Neural crest cell (in vitro differentiated cells): Measurements from ENCODE around the gene CXCL3. TPM values are rescaled to one million over a fixed set of nuclear protein-coding genes. Genes with fewer than 3 reads are reported as not detected.

Source experiments
- DNase-seq: peaks from one replicate; pipeline ENCODE4 v3.0.0; 2021; ENCODE audit warnings: low read depth, mixed read lengths, low spot score
- H3K27ac Mint-ChIP-seq: one replicate; pipeline ENCODE4 v1.8.0; 2021; ENCODE audit warnings: mild to moderate bottlenecking, mixed read lengths; ENCODE audit not compliant: unreplicated experiment
- H3K27me3 Mint-ChIP-seq: 2 replicates; pipeline ENCODE4 v1.8.0; 2021; ENCODE audit warnings: low read depth, mild to moderate bottlenecking, mixed read lengths
- H3K36me3 Mint-ChIP-seq: 2 replicates; pipeline ENCODE4 v1.8.0; 2021; ENCODE audit warnings: low read depth, mild to moderate bottlenecking, mixed read lengths
- H3K4me1 Mint-ChIP-seq: 2 replicates; pipeline ENCODE4 v1.8.0; 2021; ENCODE audit warnings: mixed read lengths
- H3K4me3 Mint-ChIP-seq: one replicate; pipeline ENCODE4 v1.8.0; 2021; ENCODE audit warnings: mild to moderate bottlenecking, mixed read lengths
- H3K9me3 Mint-ChIP-seq: 2 replicates; pipeline ENCODE4 v1.8.0; 2021; ENCODE audit warnings: mixed read lengths
- CTCF ChIP-seq: fragments of 200-600 bp; sonication (generic); conservative IDR thresholded peaks from 2 replicates; pipeline ENCODE4 v1.5.0; 2021; ENCODE audit warnings: antibody characterized with exemption, mild to moderate bottlenecking
- total RNA-seq: library from RNA; stranded (reverse); gene quantifications from 2 replicates; pipeline ENCODE4 v1.2.1, GENCODE V29; 2021

Gene CXCL3
- total RNA-seq, 1 donor from 2014 or later, result 0.63 TPM

GRCh38 chr4:74055096-74055495 lies 16.6 kb upstream of the CXCL3 start:
- no peak for TF ChIP-seq CTCF
- H3K9me3 Mint-ChIP-seq, result no peaks in the 10 kb centered on the region
- DNase-seq, result no peak
- H3K27me3 Mint-ChIP-seq, result no peaks in the 10 kb centered on the region
- no peak overlapping the region for H3K27ac Mint-ChIP-seq
- H3K36me3 Mint-ChIP-seq, result no peaks in the 10 kb centered on the region
- H3K4me1 Mint-ChIP-seq, result no peaks in the 10 kb centered on the region
- no peak overlapping the region for H3K4me3 Mint-ChIP-seq

GRCh38 chr4:74054483-74055047 lies 16.1 kb upstream of the CXCL3 start:
- H3K4me1 Mint-ChIP-seq, result no peaks in the 10 kb centered on the region
- DNase-seq, result no peak
- no peak overlapping the region for H3K4me3 Mint-ChIP-seq
- H3K36me3 Mint-ChIP-seq, result no peaks in the 10 kb centered on the region
- no peaks in the 10 kb centered on the region for H3K27me3 Mint-ChIP-seq
- H3K9me3 Mint-ChIP-seq, result no peaks in the 10 kb centered on the region
- H3K27ac Mint-ChIP-seq, result peak overlapping the region; percentile 36
- TF ChIP-seq CTCF, result no peak

GRCh38 chr4:74047152-74047551 lies 8.7 kb upstream of the CXCL3 start:
- no peak for TF ChIP-seq CTCF
- Mint-ChIP-seq H3K27ac (no peak overlapping the region), H3K9me3 (peaks cover 8% of the 10 kb centered on the region), H3K4me1 (no peaks in the 10 kb centered on the region), H3K36me3 (peaks cover 4% of the 10 kb centered on the region), H3K4me3 (no peak overlapping the region), H3K27me3 (peaks cover 20% of the 10 kb centered on the region)
- no peak for DNase-seq

GRCh38 chr4:74045772-74046171 lies 7.3 kb upstream of the CXCL3 start:
- Mint-ChIP-seq H3K4me3 (no peak overlapping the region), H3K9me3 (peaks cover 8% of the 10 kb centered on the region), H3K27me3 (peaks cover 29% of the 10 kb centered on the region), H3K27ac (no peak overlapping the region), H3K4me1 (no peaks in the 10 kb centered on the region), H3K36me3 (peaks cover 4% of the 10 kb centered on the region)
- TF ChIP-seq CTCF, result no peak
- no peak for DNase-seq

GRCh38 chr4:74045247-74045646 lies 6.8 kb upstream of the CXCL3 start:
- TF ChIP-seq CTCF, result no peak
- Mint-ChIP-seq H3K4me3 (no peak overlapping the region), H3K27me3 (peaks cover 34% of the 10 kb centered on the region), H3K27ac (no peak overlapping the region), H3K4me1 (no peaks in the 10 kb centered on the region), H3K9me3 (peaks cover 8% of the 10 kb centered on the region), H3K36me3 (peaks cover 4% of the 10 kb centered on the region)
- DNase-seq, result no peak
